ENCODE results near the gene ESRP2.

GRCh38 chr16:68202091-68202519, 33.8 kb downstream of the ESRP2 start:
- TF ChIP-seq CTCF (conservative IDR thresholded peaks at IDR 0.05) (no peak), ZFX (IDR thresholded peaks at IDR 0.05) (no peak)
